ENCODE data around the gene FAM107B.

- TF ChIP-seq CTCF (IDR thresholded peaks at IDR 0.05; ENCODE audit: extremely low read depth in 1 of 2, insufficient read depth in 1 of 2, low read depth in 1 of 2, low read length in 2 of 2) (no peak), POLR2AphosphoS5 (IDR thresholded peaks at IDR 0.05; ENCODE audit: insufficient read depth, low read depth, low read length) (no peak), EZH2 (IDR thresholded peaks at IDR 0.05; ENCODE audit: borderline replicate concordance, low read depth, low read length, severe bottlenecking) (no peak), POLR2A (IDR thresholded peaks at IDR 0.05; ENCODE audit: low read depth, low read length) (no peak), GATA2 (IDR thresholded peaks at IDR 0.05; ENCODE audit: insufficient read depth, insufficient read length, low read depth, low read length) (no peak), FOS (IDR thresholded peaks at IDR 0.05; ENCODE audit: borderline replicate concordance, insufficient read depth, low read length) (no peak), JUN (IDR thresholded peaks at IDR 0.05; ENCODE audit: borderline replicate concordance, insufficient read depth, insufficient read length, low read depth) (no peak)
Measured at GRCh38 chr10:14773551-14774213, 1.0 kb downstream of the FAM107B start.

All from endothelial cell of umbilical vein (primary cell).